ENCODE data around the gene ANKRD55. TPM values are rescaled to one million over a fixed set of nuclear protein-coding genes. Genes with fewer than 3 reads are reported as not detected.
A peak's percentile ranks its signal among the peaks of the same experiment; 100 is the strongest.
"Not testable (repeated sequence)": the region's sequence is repeated elsewhere in the genome, so short reads cannot be mapped to it uniquely, and the experiment has no call there.

ANKRD55 gene
- total and polyA plus RNA-seq, 7 donors = 1.8 to 1.9 TPM; not detected in 5

DNA sequence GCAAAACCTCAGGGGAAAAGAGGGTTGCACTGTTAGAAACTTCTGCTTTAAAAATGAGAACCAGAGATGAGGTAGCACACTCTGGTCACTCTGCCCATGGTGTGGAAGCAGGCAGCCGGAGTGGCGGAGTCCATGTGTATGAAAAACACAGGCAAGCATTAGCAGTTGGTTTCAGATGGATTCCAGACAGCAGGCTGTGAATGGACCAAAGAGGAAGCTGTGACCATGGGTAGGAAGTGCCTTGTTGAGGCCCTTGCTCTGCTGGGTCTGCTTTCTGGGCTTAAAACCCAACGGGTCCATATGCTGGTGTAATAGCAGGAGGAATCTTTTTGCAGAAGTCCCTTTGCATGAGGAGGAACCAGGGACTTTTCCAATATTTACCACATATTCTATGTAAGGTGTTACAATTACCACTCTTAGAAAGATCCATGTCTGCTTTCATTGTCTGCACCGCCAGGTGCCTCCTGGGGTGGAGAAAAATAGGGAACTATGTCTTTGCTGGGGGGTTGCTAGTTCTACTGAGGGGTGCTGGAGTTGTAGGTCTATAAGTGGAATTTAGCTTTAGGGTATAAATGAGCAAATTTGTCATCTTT lies 77.0 kb downstream of the ANKRD55 start:
- TF ChIP-seq POLR2A (IDR thresholded peaks at IDR 0.05) (no peak), POLR2AphosphoS5 (IDR thresholded peaks at IDR 0.05) (no peak), EP300 (IDR thresholded peaks at IDR 0.05) (no peak)
- TF ChIP-seq, protein P1, sequence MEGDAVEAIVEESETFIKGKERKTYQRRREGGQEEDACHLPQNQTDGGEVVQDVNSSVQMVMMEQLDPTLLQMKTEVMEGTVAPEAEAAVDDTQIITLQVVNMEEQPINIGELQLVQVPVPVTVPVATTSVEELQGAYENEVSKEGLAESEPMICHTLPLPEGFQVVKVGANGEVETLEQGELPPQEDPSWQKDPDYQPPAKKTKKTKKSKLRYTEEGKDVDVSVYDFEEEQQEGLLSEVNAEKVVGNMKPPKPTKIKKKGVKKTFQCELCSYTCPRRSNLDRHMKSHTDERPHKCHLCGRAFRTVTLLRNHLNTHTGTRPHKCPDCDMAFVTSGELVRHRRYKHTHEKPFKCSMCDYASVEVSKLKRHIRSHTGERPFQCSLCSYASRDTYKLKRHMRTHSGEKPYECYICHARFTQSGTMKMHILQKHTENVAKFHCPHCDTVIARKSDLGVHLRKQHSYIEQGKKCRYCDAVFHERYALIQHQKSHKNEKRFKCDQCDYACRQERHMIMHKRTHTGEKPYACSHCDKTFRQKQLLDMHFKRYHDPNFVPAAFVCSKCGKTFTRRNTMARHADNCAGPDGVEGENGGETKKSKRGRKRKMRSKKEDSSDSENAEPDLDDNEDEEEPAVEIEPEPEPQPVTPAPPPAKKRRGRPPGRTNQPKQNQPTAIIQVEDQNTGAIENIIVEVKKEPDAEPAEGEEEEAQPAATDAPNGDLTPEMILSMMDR (IDR thresholded peaks at IDR 0.05) = no peak
- no peaks in the 10 kb centered on the region for H3K36me3 ChIP-seq
- H3K9me3 ChIP-seq = no peaks in the 10 kb centered on the region
- peak; percentile 65 for DNase-seq
- intact Hi-C loops (cut with DNase I) = no loop called here
- H3K4me1 ChIP-seq = no peaks in the 10 kb centered on the region
- no peak overlapping the region for H3K4me3 ChIP-seq
- no peaks in the 10 kb centered on the region for H3K27me3 ChIP-seq
- 65 to 89% methylated on average over 4 of the region's 4 CpGs for WGBS, 2 donors
- H3K27ac ChIP-seq = peak overlapping the region in 2 of 4 donors; percentile 6 to 27

DNA sequence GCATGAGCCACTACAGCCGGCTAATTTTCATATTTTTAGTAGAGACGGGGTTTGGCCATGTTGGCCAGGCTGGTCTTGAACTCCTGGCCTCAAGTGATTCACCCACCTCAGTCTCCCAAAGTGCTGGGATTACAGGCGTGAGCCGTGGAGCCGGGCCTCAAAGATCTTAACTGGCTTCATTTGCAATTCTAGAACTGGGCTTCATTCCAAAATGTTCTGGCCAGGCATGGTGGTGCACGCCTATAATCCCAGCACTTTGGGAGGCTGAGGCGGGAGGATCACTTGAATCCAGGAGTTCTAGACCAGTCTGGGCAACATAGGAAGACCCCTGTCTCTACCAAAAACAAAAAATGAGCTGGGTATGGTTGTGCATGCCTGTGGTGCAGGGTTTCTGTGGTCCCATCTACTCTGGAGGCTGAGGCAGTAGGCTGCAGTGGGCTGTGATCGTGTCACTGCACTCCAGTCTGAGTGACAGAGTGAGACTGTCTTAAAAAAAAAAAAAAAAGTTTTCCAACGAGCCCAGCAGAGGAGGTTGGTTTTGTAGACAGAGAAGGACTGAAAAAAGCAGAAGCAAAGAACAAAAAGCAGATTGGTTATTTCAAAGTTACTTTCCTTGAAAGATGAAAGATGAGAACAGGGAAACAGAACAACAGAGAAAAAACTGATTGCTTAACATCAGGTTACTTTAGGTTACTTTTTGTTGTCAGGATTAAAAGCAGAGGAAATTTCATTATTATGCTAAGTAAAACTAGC lies 78.2 kb downstream of the ANKRD55 start:
- Histone ChIP-seq H3K9me3 (no peaks in the 10 kb centered on the region), H3K4me3 (no peak overlapping the region), H3K27ac (peak overlapping the region; percentile 27 to 56 (median 39)), H3K27me3 (no peaks in the 10 kb centered on the region), H3K4me1 (no peaks in the 10 kb centered on the region), H3K36me3 (no peaks in the 10 kb centered on the region)
- WGBS, 2 donors = 79 to 80% methylated on average over 9 of the region's 9 CpGs
- no peak for DNase-seq
- intact Hi-C loops (cut with DNase I) = no loop called here
- TF ChIP-seq POLR2AphosphoS5 (IDR thresholded peaks at IDR 0.05) = peak in 3 of 4 donors; percentile 32 to 65 (median 40)
- TF ChIP-seq, protein P1 (IDR thresholded peaks at IDR 0.05) = no peak

DNA sequence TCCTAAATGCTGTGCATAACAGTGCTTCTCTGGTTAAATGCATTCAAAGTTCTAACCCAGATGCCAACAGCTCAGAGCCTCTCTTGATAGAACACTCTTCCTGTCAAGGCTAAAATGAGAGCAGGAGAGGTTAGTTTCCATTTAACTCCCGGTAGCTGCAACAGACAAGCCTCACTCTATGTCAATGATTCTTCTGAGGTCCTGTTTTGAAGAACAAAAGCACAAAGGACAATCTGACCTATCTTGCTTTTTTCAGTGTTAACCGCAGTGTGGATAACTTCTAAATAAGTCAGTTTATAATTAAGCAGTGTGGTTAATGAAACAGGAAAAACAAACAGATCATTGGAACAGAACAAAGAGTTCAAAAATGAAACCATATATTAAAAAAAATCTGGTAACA lies 80.7 kb downstream of the ANKRD55 start:
- Histone ChIP-seq H3K4me1 (no peaks in the 10 kb centered on the region), H3K9me3 (no peaks in the 10 kb centered on the region), H3K27ac (no peak overlapping the region), H3K27me3 (no peaks in the 10 kb centered on the region), H3K4me3 (no peak overlapping the region), H3K36me3 (no peaks in the 10 kb centered on the region)
- TF ChIP-seq EP300 (IDR thresholded peaks at IDR 0.05) (no peak), POLR2A (IDR thresholded peaks at IDR 0.05) (no peak), POLR2AphosphoS5 (IDR thresholded peaks at IDR 0.05) (no peak)
- TF ChIP-seq, protein P1 (IDR thresholded peaks at IDR 0.05) = no peak
- intact Hi-C loops (cut with DNase I) = no loop called here
- WGBS, 2 donors = 42 to 59% methylated on average over 2 of the region's 2 CpGs
- no peak for DNase-seq

DNA sequence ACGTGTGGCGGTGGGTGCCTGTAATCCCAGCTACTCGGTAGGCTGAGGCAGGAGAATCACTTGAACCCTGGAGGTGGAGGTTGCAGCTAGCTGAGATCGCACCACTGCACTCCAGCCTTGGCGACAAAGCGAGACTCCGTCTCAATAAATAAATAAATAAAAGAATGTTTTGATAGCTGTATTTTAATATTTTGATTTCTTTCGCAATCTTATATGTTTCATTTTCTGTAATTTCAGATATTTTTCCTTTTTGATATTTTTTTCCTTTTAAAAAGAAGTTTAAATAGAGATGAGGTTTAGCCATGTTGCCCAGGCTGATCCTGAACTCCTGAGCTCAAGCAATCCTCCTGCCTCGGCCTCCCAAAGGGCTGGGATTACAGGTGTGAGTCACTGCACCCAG lies 82.4 kb downstream of the ANKRD55 start:
- H3K4me3 ChIP-seq; H3K4me1 ChIP-seq; H3K9me3 ChIP-seq; H3K27me3 ChIP-seq; intact Hi-C loops (cut with DNase I); H3K36me3 ChIP-seq; H3K27ac ChIP-seq; DNase-seq: not testable (repeated sequence)
- WGBS, 2 donors = 96% methylated on average over 9 of the region's 9 CpGs

DNA sequence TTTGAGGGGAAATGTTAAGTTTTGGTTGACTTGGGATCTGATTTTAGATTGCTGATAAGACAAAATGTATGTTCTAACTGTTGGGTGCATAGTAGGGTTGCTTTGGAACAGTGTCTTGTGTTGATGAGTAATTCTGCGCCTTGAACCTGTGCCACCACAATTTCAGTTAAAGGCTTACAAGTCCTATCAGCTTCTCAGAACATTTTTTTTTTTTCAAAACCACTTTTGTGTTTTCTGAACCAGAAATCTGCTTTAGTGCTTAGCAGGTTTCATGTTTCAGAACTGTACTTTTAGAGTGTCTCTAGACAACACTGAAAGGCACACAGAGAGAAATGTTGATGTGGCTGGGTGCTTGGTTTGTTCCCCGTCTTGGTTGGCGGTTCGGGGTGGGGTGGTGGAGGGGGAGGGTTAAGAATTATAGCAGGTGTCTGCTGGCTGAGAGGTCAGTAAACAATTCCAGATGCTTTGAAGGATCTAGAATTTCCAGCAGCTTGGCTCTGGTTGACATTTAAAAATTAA lies 84.6 kb downstream of the ANKRD55 start:
- Histone ChIP-seq H3K27ac (no peak overlapping the region), H3K36me3 (no peaks in the 10 kb centered on the region), H3K9me3 (no peaks in the 10 kb centered on the region), H3K27me3 (no peaks in the 10 kb centered on the region), H3K4me3 (no peak overlapping the region), H3K4me1 (no peaks in the 10 kb centered on the region)
- WGBS, 2 donors = 26 to 31% methylated on average over 4 of the region's 4 CpGs
- intact Hi-C loops (cut with DNase I) = no loop called here
- TF ChIP-seq POLR2A (IDR thresholded peaks at IDR 0.05) (no peak), EP300 (IDR thresholded peaks at IDR 0.05) (no peak), POLR2AphosphoS5 (IDR thresholded peaks at IDR 0.05) (no peak)
- TF ChIP-seq, protein P1 (IDR thresholded peaks at IDR 0.05) = no peak
- DNase-seq = no peak

Data from sigmoid colon (tissue), 7 donors.